GM12878 (cell line): ENCODE data around the gene ACACA.

Experiments
- CBX3 ChIP-seq: fragments of 200-600 bp; sonication (generic); IDR thresholded peaks from 2 replicates; pipeline ENCODE4 v1.6.1; 2016; ENCODE audit warnings: low read depth, borderline replicate concordance
- CTCF ChIP-seq, 3 experiments: IDR thresholded peaks in 2 of 3; conservative IDR thresholded peaks in 1 of 3; 2 replicates each; pipeline ENCODE4 v1.5.1; 2011; ENCODE audit warnings: low read depth in 3 of 3, low read length in 3 of 3, mild to moderate bottlenecking in 3 of 3, control low read depth in 2 of 3, moderate library complexity in 2 of 3, inconsistent platforms in 1 of 3, mixed read lengths in 1 of 3; ENCODE audit not compliant: control insufficient read depth in 2 of 3, insufficient read depth in 1 of 3; ENCODE audit errors: extremely low read depth in 1 of 3
- EGR1 ChIP-seq, 2 experiments: IDR thresholded peaks; 1 replicate in 1 of 2; 2 replicates in 1 of 2; pipeline ENCODE4 v1.6.1; 2011 to 2012; ENCODE audit warnings: low read depth in 2 of 2, low read length in 2 of 2, borderline replicate concordance in 1 of 2, mild to moderate bottlenecking in 1 of 2, moderate library complexity in 1 of 2
- EZH2 ChIP-seq: IDR thresholded peaks from 2 replicates; pipeline ENCODE4 v1.6.1; 2012; ENCODE audit warnings: low read depth, mild to moderate bottlenecking, control low read depth, inconsistent platforms, low read length, borderline replicate concordance; ENCODE audit not compliant: control insufficient read depth
- JUNB ChIP-seq: IDR thresholded peaks from 2 replicates; pipeline ENCODE4 v1.6.1; 2016; ENCODE audit warnings: antibody characterized with exemption, mild to moderate bottlenecking
- ZNF274 ChIP-seq: IDR thresholded peaks from one replicate; pipeline ENCODE4 v1.8.0; 2011; ENCODE audit not compliant: insufficient read length, insufficient read depth
- TF ChIP-seq, protein P1 (sequence below): fragments of 450-650 bp; formaldehyde crosslinking; IDR thresholded peaks from 2 replicates; pipeline ENCODE4 v1.4.0; 2020; ENCODE audit warnings: mild to moderate bottlenecking, moderate library complexity
- TF ChIP-seq, protein P2 (sequence below): IDR thresholded peaks from 2 replicates; pipeline ENCODE4 v1.6.1; 2012; ENCODE audit warnings: low read depth, low read length, improper control_type of control experiment
- TF ChIP-seq, protein P3 (sequence below): fragments of 450-650 bp; IDR thresholded peaks from 2 replicates; pipeline ENCODE4 v1.6.1; 2016; ENCODE audit warnings: mild to moderate bottlenecking

- TF ChIP-seq JUNB (no peak), ZNF274 (no peak), CBX3 (no peak), CTCF (IDR thresholded peaks at IDR 0.05 in 2 of 3, conservative IDR thresholded peaks at IDR 0.05 in 1 of 3; ENCODE audit: control insufficient read depth in 2 of 3, extremely low read depth in 1 of 3, insufficient read depth in 1 of 3, low read depth in 3 of 3, low read length in 3 of 3) (no peak), EZH2 (no peak), EGR1 (IDR thresholded peaks at IDR 0.05; ENCODE audit: borderline replicate concordance in 1 of 2, low read depth in 2 of 2, low read length in 2 of 2) (no peak)
- TF ChIP-seq, protein P1, sequence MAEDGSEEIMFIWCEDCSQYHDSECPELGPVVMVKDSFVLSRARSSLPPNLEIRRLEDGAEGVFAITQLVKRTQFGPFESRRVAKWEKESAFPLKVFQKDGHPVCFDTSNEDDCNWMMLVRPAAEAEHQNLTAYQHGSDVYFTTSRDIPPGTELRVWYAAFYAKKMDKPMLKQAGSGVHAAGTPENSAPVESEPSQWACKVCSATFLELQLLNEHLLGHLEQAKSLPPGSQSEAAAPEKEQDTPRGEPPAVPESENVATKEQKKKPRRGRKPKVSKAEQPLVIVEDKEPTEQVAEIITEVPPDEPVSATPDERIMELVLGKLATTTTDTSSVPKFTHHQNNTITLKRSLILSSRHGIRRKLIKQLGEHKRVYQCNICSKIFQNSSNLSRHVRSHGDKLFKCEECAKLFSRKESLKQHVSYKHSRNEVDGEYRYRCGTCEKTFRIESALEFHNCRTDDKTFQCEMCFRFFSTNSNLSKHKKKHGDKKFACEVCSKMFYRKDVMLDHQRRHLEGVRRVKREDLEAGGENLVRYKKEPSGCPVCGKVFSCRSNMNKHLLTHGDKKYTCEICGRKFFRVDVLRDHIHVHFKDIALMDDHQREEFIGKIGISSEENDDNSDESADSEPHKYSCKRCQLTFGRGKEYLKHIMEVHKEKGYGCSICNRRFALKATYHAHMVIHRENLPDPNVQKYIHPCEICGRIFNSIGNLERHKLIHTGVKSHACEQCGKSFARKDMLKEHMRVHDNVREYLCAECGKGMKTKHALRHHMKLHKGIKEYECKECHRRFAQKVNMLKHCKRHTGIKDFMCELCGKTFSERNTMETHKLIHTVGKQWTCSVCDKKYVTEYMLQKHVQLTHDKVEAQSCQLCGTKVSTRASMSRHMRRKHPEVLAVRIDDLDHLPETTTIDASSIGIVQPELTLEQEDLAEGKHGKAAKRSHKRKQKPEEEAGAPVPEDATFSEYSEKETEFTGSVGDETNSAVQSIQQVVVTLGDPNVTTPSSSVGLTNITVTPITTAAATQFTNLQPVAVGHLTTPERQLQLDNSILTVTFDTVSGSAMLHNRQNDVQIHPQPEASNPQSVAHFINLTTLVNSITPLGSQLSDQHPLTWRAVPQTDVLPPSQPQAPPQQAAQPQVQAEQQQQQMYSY (CRISPR knock-in tag) = no peak
- TF ChIP-seq, protein P2, sequence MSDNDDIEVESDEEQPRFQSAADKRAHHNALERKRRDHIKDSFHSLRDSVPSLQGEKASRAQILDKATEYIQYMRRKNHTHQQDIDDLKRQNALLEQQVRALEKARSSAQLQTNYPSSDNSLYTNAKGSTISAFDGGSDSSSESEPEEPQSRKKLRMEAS = no peak
- TF ChIP-seq, protein P3, sequence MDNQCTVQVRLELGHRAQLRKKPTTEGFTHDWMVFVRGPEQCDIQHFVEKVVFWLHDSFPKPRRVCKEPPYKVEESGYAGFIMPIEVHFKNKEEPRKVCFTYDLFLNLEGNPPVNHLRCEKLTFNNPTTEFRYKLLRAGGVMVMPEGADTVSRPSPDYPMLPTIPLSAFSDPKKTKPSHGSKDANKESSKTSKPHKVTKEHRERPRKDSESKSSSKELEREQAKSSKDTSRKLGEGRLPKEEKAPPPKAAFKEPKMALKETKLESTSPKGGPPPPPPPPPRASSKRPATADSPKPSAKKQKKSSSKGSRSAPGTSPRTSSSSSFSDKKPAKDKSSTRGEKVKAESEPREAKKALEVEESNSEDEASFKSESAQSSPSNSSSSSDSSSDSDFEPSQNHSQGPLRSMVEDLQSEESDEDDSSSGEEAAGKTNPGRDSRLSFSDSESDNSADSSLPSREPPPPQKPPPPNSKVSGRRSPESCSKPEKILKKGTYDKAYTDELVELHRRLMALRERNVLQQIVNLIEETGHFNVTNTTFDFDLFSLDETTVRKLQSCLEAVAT = no peak
Observed at GRCh38 chr17:37225465-37225864, 181.2 kb downstream of the ACACA start.
